Natural killer cell treated with Interleukin-12 subunit alpha and Interleukin-12 subunit beta and Interleukin-15 and Interleukin-18, amount 100 ng/mL, for 72 hours (primary cell): ENCODE results near the gene ST8SIA1. TPM values are rescaled to one million over a fixed set of nuclear protein-coding genes. Genes with fewer than 3 reads are reported as not detected.

Experiments used
- ATAC-seq, 2 donors: fragments of 150-1000 bp; cut with Tn5 transposase in 1 of 2; sonication (Bioruptor Pico), chemical (Tn5 transposase) in 1 of 2; 2 replicates each; pipeline ENCODE4 v1.10.0; 2021
- DNase-seq: peaks from one replicate; pipeline ENCODE4 v3.0.0; 2022; ENCODE audit warnings: low spot score
- H3K27ac Mint-ChIP-seq, 2 donors: 1 replicate in 1 of 2; 2 replicates in 1 of 2; pipeline ENCODE4 v1.8.0; 2022; ENCODE audit warnings: mixed read lengths in 2 of 2, mild to moderate bottlenecking in 1 of 2, moderate library complexity in 1 of 2
- H3K27me3 Mint-ChIP-seq, 2 donors: 1 replicate in 1 of 2; 2 replicates in 1 of 2; pipeline ENCODE4 v1.8.0; 2022; ENCODE audit warnings: mixed read lengths in 2 of 2
- H3K36me3 Mint-ChIP-seq: one replicate; pipeline ENCODE4 v1.8.0; 2022; ENCODE audit warnings: mixed read lengths
- H3K4me1 Mint-ChIP-seq, 2 donors: 1 replicate in 1 of 2; 2 replicates in 1 of 2; pipeline ENCODE4 v1.8.0; 2022; ENCODE audit warnings: low read depth in 2 of 2, mixed read lengths in 2 of 2, mild to moderate bottlenecking in 1 of 2
- H3K4me3 Mint-ChIP-seq: one replicate; pipeline ENCODE4 v1.8.0; 2022; ENCODE audit warnings: mixed read lengths
- H3K9me3 Mint-ChIP-seq: 2 replicates; pipeline ENCODE4 v1.8.0; 2022; ENCODE audit warnings: mixed read lengths
- total RNA-seq, 2 donors: library from RNA; stranded (reverse); gene quantifications; one replicate each; pipeline ENCODE4 v1.2.3, GENCODE V29; 2022

ST8SIA1 gene
- total RNA-seq, 2 donors from 2014 or later, result 0.19 to 0.81 TPM

DNA sequence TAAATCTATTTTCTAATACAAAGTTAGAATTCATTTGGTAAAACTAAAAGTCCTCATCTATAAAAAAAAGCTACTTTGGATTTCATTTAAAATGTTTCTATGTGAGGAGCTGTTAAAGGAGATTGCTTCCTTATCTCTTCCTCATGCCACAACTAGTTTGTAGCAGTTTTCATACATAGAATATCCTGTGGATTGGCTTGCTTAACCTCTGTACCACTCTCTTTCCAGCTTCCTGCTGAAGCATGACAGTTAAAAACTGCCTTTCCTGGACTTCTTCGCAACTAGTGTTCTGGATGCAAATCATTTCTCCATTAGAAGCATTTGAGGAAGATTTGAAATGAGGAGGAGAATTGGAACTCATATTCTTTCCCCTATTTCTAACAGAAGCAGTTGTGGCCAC, 49.6 kb downstream of the ST8SIA1 start:
- peaks cover 0 to 17% of the 10 kb centered on the region in 2 donors for H3K27me3 Mint-ChIP-seq
- no peak for DNase-seq
- ATAC-seq, result no peak

DNA sequence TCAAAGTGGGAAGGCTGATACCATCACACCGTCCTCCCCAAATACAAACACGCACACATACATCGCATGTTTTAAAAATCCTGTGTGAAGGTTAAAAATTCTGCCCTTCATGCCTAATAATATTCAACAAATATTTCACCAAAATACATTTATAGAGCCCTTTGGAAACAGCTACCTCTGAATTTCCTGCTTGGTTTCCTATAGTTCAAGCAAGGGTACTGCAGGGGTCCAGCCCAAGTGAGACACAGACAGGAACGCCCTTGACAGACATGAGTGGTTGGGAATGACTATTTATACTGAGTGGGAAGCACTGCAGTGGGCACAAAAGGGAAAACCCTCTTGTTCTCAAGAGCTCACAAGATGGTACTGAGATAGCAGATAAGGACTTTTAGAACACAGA, 51.0 kb downstream of the ST8SIA1 start:
- Mint-ChIP-seq H3K4me1 (peaks cover 11 to 13% of the 10 kb centered on the region in 2 donors), H3K36me3 (no peaks in the 10 kb centered on the region), H3K27me3 (peaks cover 0 to 20% of the 10 kb centered on the region in 2 donors), H3K27ac (no peak overlapping the region), H3K9me3 (no peaks in the 10 kb centered on the region), H3K4me3 (no peak overlapping the region)
- DNase-seq (no peak), ATAC-seq (no peak)

More for the DNA sequence above, 49.6 kb downstream of the ST8SIA1 start:
- no peaks in the 10 kb centered on the region for H3K9me3 Mint-ChIP-seq
- H3K27ac Mint-ChIP-seq, result no peak overlapping the region
- H3K36me3 Mint-ChIP-seq, result no peaks in the 10 kb centered on the region
- H3K4me3 Mint-ChIP-seq, result no peak overlapping the region
- H3K4me1 Mint-ChIP-seq, result peaks cover 15 to 16% of the 10 kb centered on the region in 2 donors

DNA sequence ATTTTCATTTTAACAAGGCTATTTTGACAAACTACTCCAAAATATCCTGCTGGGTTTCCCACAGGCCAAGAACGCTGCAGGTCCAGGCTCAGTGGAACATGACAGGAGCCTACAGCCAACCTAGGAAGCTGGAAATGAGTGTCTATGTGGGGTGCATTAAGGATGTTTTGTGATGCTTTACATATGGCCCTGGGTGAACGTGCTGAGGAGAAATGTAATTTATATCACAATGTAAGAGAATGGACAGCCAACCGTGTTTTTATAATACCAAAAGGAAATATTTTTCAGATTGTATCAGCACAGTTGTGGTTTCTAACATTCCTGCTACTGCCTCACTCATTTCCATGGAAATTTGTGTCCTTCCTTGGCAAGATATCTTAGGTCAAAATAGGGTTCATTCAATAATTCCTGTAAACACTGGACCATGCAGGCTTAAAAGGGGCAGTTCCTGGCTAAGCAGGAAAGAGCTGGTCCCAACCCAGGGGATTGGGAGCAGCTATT, 51.5 kb downstream of the ST8SIA1 start:
- H3K4me1 Mint-ChIP-seq, result peaks cover 6 to 8% of the 10 kb centered on the region in 2 donors
- ATAC-seq, result no peak

DNA sequence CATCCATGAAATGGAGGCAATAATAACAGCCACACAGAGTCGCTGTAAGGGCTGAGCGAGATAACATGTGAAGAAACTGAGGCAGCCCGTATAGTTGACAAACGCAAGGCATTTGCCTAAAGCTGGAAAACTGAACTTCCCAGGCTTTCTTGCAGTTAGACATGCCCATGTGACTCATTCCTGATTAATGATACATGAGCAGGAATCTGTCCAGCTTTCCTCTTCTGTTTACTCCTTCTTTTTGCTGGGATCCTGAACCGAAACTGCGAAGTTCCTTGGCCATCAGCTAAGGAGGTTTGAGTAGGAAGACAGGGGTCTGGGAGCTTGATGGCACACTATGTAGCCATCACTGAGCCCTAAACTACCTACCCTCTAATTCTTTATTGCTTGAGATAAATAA, 52.2 kb downstream of the ST8SIA1 start:
- Mint-ChIP-seq H3K9me3 (no peaks in the 10 kb centered on the region), H3K27me3 (peaks cover 0 to 21% of the 10 kb centered on the region in 2 donors), H3K36me3 (no peaks in the 10 kb centered on the region), H3K4me1 (peaks cover 0 to 3% of the 10 kb centered on the region in 2 donors), H3K4me3 (no peak overlapping the region), H3K27ac (no peak overlapping the region)
- no peak for ATAC-seq
- DNase-seq, result no peak

More for the DNA sequence above, 51.5 kb downstream of the ST8SIA1 start:
- Mint-ChIP-seq H3K27ac (no peak overlapping the region), H3K27me3 (peaks cover 0 to 19% of the 10 kb centered on the region in 2 donors), H3K4me3 (no peak overlapping the region), H3K9me3 (no peaks in the 10 kb centered on the region), H3K36me3 (no peaks in the 10 kb centered on the region)
- no peak for DNase-seq

DNA sequence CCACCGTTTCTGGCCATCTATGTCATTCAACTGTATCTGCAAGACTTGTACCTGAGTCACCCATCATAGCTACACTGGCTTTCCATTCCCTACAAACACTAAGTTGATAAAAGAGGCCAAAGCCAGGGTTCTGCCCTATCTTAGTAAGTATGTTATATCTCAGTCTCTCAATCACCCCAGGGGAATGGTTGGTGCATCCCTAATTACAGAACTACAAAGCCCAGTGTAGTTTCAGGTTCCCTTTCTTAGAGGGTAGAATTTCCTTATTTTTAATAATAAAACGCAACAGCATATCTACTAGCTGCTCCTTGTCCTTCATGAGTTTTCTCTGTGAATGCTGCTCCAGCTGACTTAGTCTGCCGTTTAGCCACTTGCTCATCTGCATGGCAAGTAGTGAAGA, 57.6 kb downstream of the ST8SIA1 start:
- Mint-ChIP-seq H3K4me3 (no peak overlapping the region), H3K27ac (no peak overlapping the region), H3K36me3 (no peaks in the 10 kb centered on the region), H3K9me3 (no peaks in the 10 kb centered on the region), H3K27me3 (peaks cover 0 to 20% of the 10 kb centered on the region in 2 donors), H3K4me1 (no peaks in the 10 kb centered on the region)
- DNase-seq (no peak), ATAC-seq (no peak)

DNA sequence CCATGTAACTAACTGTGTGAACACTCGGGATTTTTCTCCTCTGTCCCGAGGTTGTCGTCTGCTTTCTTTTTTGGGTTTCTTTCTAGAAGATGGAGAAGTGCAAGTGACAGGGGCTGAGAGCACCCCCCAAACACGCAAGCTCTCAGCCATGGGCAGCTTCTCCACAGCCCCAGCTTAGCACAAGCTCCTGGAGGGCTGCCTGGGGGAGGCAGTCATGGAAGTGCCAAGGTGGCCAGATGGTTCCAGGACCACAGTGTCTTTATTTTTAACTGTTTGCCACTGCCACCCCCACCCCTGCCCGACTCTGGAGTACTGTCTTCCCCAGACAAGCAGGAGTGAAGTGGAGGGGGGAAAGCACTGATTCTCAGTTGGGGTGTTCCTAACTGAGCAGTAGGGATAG, 58.2 kb downstream of the ST8SIA1 start:
- Mint-ChIP-seq H3K36me3 (no peaks in the 10 kb centered on the region), H3K4me1 (no peaks in the 10 kb centered on the region), H3K9me3 (no peaks in the 10 kb centered on the region), H3K27me3 (peaks cover 0 to 20% of the 10 kb centered on the region in 2 donors), H3K4me3 (no peak overlapping the region), H3K27ac (no peak overlapping the region)
- DNase-seq, result no peak
- no peak for ATAC-seq

GRCh38 chr12:22275843-22276242, 58.7 kb downstream of the ST8SIA1 start:
- peaks cover 0 to 20% of the 10 kb centered on the region in 2 donors for H3K27me3 Mint-ChIP-seq
- DNase-seq, result no peak
- no peaks in the 10 kb centered on the region for H3K9me3 Mint-ChIP-seq
- no peaks in the 10 kb centered on the region for H3K36me3 Mint-ChIP-seq
- no peaks in the 10 kb centered on the region for H3K4me1 Mint-ChIP-seq
- H3K27ac Mint-ChIP-seq, result no peak overlapping the region
- H3K4me3 Mint-ChIP-seq, result no peak overlapping the region
- ATAC-seq, result no peak

- Mint-ChIP-seq H3K36me3 (no peaks in the 10 kb centered on the region), H3K27ac (no peak overlapping the region), H3K27me3 (peaks cover 0 to 21% of the 10 kb centered on the region in 2 donors), H3K4me1 (peaks cover 4% of the 10 kb centered on the region in 2 donors), H3K9me3 (no peaks in the 10 kb centered on the region), H3K4me3 (no peak overlapping the region)
- ATAC-seq (no peak), DNase-seq (no peak)
Measured at GRCh38 chr12:22272335-22273151, 62.0 kb downstream of the ST8SIA1 start.

DNA sequence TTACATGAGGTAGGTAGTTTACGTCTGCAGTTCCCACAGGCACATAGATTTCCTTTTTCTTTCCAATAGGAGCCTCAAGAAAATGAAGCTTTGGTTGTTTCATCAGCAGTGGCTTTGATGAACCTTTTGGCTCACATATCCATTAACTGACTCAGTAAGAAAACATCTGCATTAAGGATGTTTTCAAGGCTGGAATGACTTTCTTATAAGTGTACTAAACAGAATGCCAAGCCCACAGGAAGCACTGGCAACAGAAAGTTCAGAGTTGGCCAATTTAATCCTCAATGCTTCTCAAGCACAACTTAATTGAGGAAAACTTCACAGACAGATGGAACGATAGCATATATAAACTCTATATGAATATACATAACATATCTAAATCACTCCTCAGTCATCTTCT, 63.5 kb downstream of the ST8SIA1 start:
- H3K4me1 Mint-ChIP-seq, result peaks cover 4% of the 10 kb centered on the region in 2 donors
- ATAC-seq (no peak), DNase-seq (no peak)
- H3K27me3 Mint-ChIP-seq, result peaks cover 2 to 23% of the 10 kb centered on the region in 2 donors
- no peaks in the 10 kb centered on the region for H3K9me3 Mint-ChIP-seq
- no peak overlapping the region for H3K4me3 Mint-ChIP-seq
- H3K36me3 Mint-ChIP-seq, result no peaks in the 10 kb centered on the region
- no peak overlapping the region for H3K27ac Mint-ChIP-seq

- no peak for DNase-seq
Measured at GRCh38 chr12:22268973-22269372, 65.5 kb downstream of the ST8SIA1 start.

GRCh38 chr12:22268406-22268805, 66.1 kb downstream of the ST8SIA1 start:
- DNase-seq, result no peak
- H3K36me3 Mint-ChIP-seq, result no peaks in the 10 kb centered on the region
- peaks cover 4% of the 10 kb centered on the region in 2 donors for H3K4me1 Mint-ChIP-seq
- ATAC-seq, result no peak
- peaks cover 16 to 27% of the 10 kb centered on the region in 2 donors for H3K27me3 Mint-ChIP-seq
- no peaks in the 10 kb centered on the region for H3K9me3 Mint-ChIP-seq
- H3K27ac Mint-ChIP-seq, result no peak overlapping the region
- H3K4me3 Mint-ChIP-seq, result no peak overlapping the region

More at GRCh38 chr12:22268973-22269372, 65.5 kb downstream of the ST8SIA1 start:
- Mint-ChIP-seq H3K9me3 (no peaks in the 10 kb centered on the region), H3K27me3 (peaks cover 13 to 28% of the 10 kb centered on the region in 2 donors), H3K4me3 (no peak overlapping the region), H3K27ac (no peak overlapping the region), H3K36me3 (no peaks in the 10 kb centered on the region), H3K4me1 (peaks cover 4% of the 10 kb centered on the region in 2 donors)
- ATAC-seq, result no peak

DNA sequence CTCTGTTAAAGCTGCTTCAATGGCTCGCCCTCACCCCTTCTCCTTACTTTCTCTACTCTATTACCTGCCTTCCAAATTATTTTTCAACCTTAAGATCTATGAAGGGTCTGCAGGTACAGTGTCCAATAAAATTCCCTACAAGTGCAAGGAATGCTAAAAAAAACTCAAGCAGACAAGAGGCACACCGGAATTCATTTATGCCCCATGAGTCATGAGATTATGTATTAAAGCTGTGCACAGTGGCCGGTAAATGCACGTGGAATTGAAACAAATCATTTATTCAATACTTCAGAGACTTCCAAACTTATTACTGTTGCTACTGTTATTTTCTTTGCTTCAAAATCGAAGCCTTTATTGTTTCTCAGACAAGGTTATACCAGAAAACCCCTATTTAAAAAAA, 68.4 kb downstream of the ST8SIA1 start:
- Mint-ChIP-seq H3K36me3 (no peaks in the 10 kb centered on the region), H3K9me3 (no peaks in the 10 kb centered on the region), H3K4me3 (no peak overlapping the region), H3K4me1 (peaks cover 4% of the 10 kb centered on the region in 2 donors), H3K27ac (no peak overlapping the region), H3K27me3 (peaks cover 16 to 30% of the 10 kb centered on the region in 2 donors)
- DNase-seq, result no peak
- ATAC-seq, result no peak

- no peaks in the 10 kb centered on the region for H3K36me3 Mint-ChIP-seq
- no peak overlapping the region for H3K27ac Mint-ChIP-seq
- H3K27me3 Mint-ChIP-seq, result peaks cover 16 to 30% of the 10 kb centered on the region in 2 donors
- no peaks in the 10 kb centered on the region for H3K9me3 Mint-ChIP-seq
- ATAC-seq (no peak), DNase-seq (no peak)
- H3K4me3 Mint-ChIP-seq, result no peak overlapping the region
- H3K4me1 Mint-ChIP-seq, result peaks cover 4% of the 10 kb centered on the region in 2 donors
Measured at GRCh38 chr12:22264380-22264779, 70.1 kb downstream of the ST8SIA1 start.

DNA sequence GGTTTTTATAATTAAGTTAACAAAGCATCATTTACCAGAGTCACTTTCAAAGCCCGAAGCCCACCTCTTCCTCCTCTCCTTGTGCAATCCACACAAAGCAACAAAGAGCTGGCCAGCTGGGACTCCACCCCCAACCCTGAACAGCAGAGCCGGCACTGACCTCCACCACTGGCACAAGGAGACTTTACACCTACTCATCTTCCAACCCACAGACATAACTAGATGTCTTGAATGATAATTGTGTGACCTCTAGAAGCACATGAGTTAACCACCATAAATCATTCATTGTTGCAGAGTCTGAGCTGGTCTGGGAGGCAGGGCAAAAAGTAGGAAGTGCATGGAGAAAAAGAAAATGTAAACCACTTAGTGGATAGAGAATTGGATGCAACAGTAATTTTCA, 72.2 kb downstream of the ST8SIA1 start:
- Mint-ChIP-seq H3K27ac (no peak overlapping the region), H3K9me3 (no peaks in the 10 kb centered on the region), H3K36me3 (no peaks in the 10 kb centered on the region), H3K4me3 (no peak overlapping the region), H3K4me1 (no peaks in the 10 kb centered on the region), H3K27me3 (peaks cover 16 to 23% of the 10 kb centered on the region in 2 donors)
- ATAC-seq, result no peak
- no peak for DNase-seq
